ENCODE measurements around the gene HOXC5.

DNA sequence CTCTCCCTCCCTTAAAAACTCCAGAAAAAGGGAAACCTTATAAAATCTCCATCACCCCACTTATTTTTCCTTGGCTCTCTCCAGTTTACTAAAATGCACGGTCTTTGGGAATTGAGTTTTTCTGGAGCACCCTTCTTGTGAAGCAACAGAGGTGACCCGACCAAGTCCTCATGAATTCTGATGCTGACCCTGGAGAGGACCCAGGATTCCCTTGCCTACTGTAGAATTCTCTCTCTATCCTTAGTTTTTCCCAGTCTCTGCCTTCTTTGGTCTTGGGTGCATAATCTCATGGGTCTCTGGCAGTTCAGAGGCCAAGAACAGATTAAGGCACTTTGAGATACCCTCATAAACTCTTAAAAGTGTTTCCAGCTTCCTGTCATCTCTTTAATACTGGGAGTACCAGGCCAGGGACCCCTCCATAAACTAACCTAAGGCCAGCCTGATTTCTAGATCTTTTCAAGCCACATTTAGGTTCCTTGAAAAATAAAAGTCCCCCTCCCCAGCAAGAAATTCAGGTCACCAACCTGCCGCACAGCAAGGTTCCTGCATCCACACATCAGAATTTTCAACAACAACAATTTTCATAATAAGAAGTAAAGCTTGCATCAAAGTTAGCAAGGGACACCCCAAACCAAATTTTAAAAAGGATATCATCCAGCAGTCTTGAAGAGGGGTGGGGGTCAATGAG, 15.7 kb downstream of the HOXC5 start:
- TF ChIP-seq, protein P1, sequence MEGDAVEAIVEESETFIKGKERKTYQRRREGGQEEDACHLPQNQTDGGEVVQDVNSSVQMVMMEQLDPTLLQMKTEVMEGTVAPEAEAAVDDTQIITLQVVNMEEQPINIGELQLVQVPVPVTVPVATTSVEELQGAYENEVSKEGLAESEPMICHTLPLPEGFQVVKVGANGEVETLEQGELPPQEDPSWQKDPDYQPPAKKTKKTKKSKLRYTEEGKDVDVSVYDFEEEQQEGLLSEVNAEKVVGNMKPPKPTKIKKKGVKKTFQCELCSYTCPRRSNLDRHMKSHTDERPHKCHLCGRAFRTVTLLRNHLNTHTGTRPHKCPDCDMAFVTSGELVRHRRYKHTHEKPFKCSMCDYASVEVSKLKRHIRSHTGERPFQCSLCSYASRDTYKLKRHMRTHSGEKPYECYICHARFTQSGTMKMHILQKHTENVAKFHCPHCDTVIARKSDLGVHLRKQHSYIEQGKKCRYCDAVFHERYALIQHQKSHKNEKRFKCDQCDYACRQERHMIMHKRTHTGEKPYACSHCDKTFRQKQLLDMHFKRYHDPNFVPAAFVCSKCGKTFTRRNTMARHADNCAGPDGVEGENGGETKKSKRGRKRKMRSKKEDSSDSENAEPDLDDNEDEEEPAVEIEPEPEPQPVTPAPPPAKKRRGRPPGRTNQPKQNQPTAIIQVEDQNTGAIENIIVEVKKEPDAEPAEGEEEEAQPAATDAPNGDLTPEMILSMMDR (IDR thresholded peaks at IDR 0.05): no peak
- TF ChIP-seq EZH2 (IDR thresholded peaks at IDR 0.05; ENCODE audit: borderline replicate concordance, insufficient read depth, low read depth, low read length, poor library complexity, severe bottlenecking): no peak
